DOHH2 (cell line): ENCODE data around the gene MTCH2.

Experiments
- EZH2phosphoT487 ChIP-seq: fragments of 200-600 bp; sonication (generic); IDR thresholded peaks from 2 replicates; pipeline ENCODE4 v1.6.1; 2017; ENCODE audit warnings: borderline replicate concordance, mild to moderate bottlenecking, antibody characterized with exemption, low read length, moderate library complexity, mixed read lengths
- TF ChIP-seq, protein P1 (sequence below): fragments of 200-600 bp; sonication (generic); IDR thresholded peaks from one replicate; pipeline ENCODE4 v1.5.1; 2014; ENCODE audit warnings: antibody characterized with exemption, mild to moderate bottlenecking, low read depth, low read length; ENCODE audit not compliant: poor library complexity, severe bottlenecking

DNA sequence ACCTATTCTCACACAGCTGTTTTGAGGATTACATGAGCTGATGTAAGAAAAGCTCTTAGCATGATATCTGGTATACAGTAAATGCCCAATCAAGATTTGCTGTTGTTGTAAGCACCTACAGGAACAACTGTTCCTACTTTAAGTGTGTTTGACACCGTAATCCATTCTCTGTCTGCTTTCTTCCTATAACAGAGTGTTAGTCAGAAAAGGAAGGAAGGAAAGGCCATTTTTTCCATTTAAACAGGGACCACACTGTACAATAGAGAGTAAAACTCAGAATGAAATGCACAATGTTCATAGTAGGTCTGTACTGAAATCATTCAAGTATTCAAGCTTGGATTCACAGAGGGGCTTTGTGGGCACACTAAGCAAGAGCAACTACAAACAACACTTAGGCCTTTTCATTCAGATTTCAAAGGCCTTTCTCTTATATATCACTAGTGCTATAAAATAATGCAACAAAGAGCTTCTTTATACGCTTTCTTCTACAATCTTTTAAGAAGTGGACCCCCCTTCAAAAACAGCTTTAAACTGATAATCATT, 21.5 kb downstream of the MTCH2 start:
- TF ChIP-seq EZH2phosphoT487: no peak
- TF ChIP-seq, protein P1, sequence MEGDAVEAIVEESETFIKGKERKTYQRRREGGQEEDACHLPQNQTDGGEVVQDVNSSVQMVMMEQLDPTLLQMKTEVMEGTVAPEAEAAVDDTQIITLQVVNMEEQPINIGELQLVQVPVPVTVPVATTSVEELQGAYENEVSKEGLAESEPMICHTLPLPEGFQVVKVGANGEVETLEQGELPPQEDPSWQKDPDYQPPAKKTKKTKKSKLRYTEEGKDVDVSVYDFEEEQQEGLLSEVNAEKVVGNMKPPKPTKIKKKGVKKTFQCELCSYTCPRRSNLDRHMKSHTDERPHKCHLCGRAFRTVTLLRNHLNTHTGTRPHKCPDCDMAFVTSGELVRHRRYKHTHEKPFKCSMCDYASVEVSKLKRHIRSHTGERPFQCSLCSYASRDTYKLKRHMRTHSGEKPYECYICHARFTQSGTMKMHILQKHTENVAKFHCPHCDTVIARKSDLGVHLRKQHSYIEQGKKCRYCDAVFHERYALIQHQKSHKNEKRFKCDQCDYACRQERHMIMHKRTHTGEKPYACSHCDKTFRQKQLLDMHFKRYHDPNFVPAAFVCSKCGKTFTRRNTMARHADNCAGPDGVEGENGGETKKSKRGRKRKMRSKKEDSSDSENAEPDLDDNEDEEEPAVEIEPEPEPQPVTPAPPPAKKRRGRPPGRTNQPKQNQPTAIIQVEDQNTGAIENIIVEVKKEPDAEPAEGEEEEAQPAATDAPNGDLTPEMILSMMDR: no peak
